ENCODE results near the gene LTC4S. TPM values are rescaled to one million over a fixed set of nuclear protein-coding genes. Genes with fewer than 3 reads are reported as not detected.
A peak's percentile ranks its signal among the peaks of the same experiment; 100 is the strongest.

LTC4S gene
- total and polyA plus RNA-seq, 9 of the 15 experiments (the other 6 are each of a cell fraction or from before 2014, with no cell fraction given) = 0.17 to 0.77 (median 0.75) TPM; not detected in 6

DNA sequence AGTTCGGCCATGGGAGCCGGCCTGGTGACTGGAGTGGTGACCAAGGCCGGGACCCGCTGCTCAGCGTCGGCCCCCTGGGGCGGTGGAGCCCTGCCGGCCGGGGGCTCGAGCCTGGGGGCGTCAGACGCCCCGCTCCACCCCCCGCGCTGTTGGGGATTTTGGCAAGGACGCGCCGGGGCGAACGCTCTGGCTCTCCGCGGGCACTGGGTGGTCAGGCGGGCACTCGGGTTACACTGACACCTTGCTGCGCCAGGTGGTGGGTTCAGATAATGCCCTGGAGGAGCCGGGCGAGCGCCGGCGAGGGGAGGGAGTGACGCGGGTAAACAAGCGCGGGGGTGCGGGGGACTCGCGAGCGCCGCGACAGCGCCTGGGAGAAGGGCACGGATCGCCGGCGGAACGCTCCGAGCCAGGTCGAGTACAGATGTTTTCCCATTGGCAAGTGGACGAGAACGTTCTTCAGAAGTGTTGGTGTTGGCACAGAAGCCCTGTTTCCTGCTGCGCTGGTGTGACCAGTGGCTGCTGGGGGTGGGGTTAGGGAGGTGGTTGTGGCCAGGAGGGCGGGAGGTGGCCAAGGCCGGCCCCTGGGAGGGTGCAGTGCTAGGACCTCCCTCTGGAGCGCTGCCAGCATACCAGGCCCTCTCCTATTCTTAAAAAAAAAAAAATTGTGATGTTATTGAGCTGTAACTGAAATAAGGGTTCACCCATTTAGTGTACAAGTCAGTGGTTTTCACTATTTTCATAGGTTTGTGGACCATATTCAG is 27.7 kb downstream of the LTC4S start (continued):
- no peak for TF ChIP-seq MCM3 (IDR thresholded peaks at IDR 0.05)
- TF ChIP-seq SETDB1 (IDR thresholded peaks at IDR 0.05; ENCODE audit: low read length) = no peak
- peak; percentile 98 for TF ChIP-seq CHD1 (IDR thresholded peaks at IDR 0.05; ENCODE audit: low read length)
- peak; percentile 95 for TF ChIP-seq PCBP1 (IDR thresholded peaks at IDR 0.05; ENCODE audit: low read depth, low read length, poor library complexity, severe bottlenecking)
- no peak for TF ChIP-seq RBM25 (IDR thresholded peaks at IDR 0.05; ENCODE audit: low read depth, low read length, severe bottlenecking)
- 0 out of 2 replicates have a peak, but pooled peaks have one; percentile 22 for TF ChIP-seq ZNF586 (CRISPR knock-in tag; conservative IDR thresholded peaks at IDR 0.05)
- TF ChIP-seq ZFP30 (CRISPR knock-in tag; IDR thresholded peaks at IDR 0.05; ENCODE audit: borderline replicate concordance) = no peak
- TF ChIP-seq CBFB (CRISPR knock-in tag; IDR thresholded peaks at IDR 0.05) = peak; percentile 76
- TF ChIP-seq, protein P1, sequence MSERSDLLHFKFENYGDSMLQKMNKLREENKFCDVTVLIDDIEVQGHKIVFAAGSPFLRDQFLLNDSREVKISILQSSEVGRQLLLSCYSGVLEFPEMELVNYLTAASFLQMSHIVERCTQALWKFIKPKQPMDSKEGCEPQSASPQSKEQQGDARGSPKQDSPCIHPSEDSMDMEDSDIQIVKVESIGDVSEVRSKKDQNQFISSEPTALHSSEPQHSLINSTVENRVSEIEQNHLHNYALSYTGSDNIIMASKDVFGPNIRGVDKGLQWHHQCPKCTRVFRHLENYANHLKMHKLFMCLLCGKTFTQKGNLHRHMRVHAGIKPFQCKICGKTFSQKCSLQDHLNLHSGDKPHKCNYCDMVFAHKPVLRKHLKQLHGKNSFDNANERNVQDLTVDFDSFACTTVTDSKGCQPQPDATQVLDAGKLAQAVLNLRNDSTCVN (CRISPR knock-in tag; IDR thresholded peaks at IDR 0.05) = peak; percentile 65; the same call in 1 of the 2 replicates
- TF ChIP-seq CAMTA2 (CRISPR knock-in tag; conservative IDR thresholded peaks at IDR 0.05) = no peak
- TF ChIP-seq, protein P2, sequence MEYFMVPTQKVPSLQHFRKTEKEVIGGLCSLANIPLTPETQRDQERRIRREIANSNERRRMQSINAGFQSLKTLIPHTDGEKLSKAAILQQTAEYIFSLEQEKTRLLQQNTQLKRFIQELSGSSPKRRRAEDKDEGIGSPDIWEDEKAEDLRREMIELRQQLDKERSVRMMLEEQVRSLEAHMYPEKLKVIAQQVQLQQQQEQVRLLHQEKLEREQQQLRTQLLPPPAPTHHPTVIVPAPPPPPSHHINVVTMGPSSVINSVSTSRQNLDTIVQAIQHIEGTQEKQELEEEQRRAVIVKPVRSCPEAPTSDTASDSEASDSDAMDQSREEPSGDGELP (CRISPR knock-in tag; IDR thresholded peaks at IDR 0.05; ENCODE audit: borderline replicate concordance) = peak; percentile 81
- peak; percentile 69 for TF ChIP-seq U2AF1 (optimal IDR thresholded peaks at IDR 0.05; ENCODE audit: low read depth, low read length)
- TF ChIP-seq CCNT2 (IDR thresholded peaks at IDR 0.05; ENCODE audit: borderline replicate concordance, extremely low read depth, insufficient read length, low read depth, low read length) = peak; percentile 78
- TF ChIP-seq TCF3 (CRISPR knock-in tag; IDR thresholded peaks at IDR 0.05) = peak; percentile 62
- peak; percentile 59 for TF ChIP-seq CBFA2T3 (IDR thresholded peaks at IDR 0.05)
- TF ChIP-seq PRPF4 (IDR thresholded peaks at IDR 0.05; ENCODE audit: insufficient read depth, low read depth, low read length, poor library complexity, severe bottlenecking) = peak; percentile 31
- TF ChIP-seq MEF2A (IDR thresholded peaks at IDR 0.05; ENCODE audit: control insufficient read depth, low read depth, low read length) = no peak
- TF ChIP-seq POLR2A (conservative IDR thresholded peaks at IDR 0.05) = peak; percentile 38
- no peak for TF ChIP-seq NR2C2 (CRISPR knock-in tag; IDR thresholded peaks at IDR 0.05)
- peak; percentile 20 for TF ChIP-seq NR2C2 (tag; IDR thresholded peaks at IDR 0.05)
- TF ChIP-seq POLR2B (IDR thresholded peaks at IDR 0.05; ENCODE audit: low read depth, partially characterized antibody) = peak; percentile 55
- TF ChIP-seq ZBTB1 (CRISPR knock-in tag; IDR thresholded peaks at IDR 0.05; ENCODE audit: borderline replicate concordance, low read depth) = peak; percentile 84
- TF ChIP-seq ETV5 (CRISPR knock-in tag; IDR thresholded peaks at IDR 0.05; ENCODE audit: low read depth) = 0 out of 2 replicates have a peak, but pooled peaks have one; percentile 5

All from K562 (cell line).